GM19193 (cell line): ENCODE measurements around the gene PERCC1.

ENCODE experiments used
- POLR2A ChIP-seq: IDR thresholded peaks from 4 replicates; pipeline ENCODE4 v1.6.1; 2011; ENCODE audit not compliant: insufficient read depth, insufficient read length; ENCODE audit errors: extremely low read depth

The PERCC1 gene

DNA sequence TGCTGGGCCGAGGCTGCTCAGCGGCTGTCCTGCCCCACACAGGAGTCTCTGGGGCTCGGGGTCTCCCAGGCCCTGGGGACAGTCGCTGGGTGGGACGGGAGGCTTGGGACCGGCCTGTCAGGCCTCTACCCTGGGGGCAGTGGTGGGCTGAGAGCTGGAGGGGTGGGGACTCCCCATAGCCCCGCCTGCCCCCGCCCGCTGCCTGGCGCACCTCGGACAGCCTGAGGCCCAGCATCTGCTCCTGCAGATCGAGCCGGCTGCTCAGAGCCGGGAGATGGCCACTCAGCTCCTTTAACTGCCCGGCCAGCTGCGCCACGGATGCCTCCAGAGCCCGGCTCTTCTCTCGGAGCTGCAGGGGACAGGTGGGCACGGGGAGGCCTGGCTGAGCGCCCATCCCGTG is 6.7 kb downstream of the PERCC1 start:
- TF ChIP-seq POLR2A = no peak

DNA sequence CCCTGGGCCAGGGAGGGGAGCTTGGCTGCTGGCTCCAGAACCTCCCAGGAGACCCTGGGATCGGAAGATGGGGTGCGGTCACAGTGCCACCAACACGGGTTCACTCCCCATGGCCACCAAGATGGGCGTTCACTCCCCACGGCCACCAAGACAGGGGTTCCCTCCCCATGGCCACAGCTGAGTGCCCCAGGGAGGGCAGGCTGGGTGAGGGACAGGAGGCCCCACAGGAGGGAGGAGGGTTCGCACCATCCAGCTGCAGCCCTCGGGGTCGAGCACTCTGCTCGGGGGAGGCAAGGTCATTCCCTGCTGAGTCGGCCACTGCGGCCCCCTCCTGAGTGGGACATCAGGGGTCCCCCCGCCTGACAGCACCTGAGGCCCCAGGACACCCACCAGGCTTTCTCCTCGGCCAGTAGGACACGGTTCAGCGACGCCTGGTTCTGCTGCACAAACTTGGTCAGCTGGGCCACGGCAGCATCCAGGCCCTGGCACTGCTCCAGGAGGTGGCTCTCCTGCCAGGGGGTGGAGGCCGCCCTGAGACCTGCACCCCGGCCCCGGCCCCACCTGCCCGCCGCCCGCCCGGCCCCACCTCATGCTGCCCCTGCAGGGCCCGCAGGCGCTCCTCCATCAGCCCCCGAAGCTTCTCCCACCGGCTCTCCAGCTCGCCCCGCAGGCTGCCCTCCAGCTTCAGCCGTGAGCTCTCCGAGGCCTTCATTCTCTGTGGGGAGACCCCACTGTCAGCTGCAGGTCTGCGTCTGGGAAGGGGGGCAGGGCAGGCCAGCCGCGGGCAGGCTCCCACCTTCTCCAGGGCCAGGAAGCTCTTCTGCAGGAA is 7.6 kb downstream of the PERCC1 start:
- TF ChIP-seq POLR2A = no peak

DNA sequence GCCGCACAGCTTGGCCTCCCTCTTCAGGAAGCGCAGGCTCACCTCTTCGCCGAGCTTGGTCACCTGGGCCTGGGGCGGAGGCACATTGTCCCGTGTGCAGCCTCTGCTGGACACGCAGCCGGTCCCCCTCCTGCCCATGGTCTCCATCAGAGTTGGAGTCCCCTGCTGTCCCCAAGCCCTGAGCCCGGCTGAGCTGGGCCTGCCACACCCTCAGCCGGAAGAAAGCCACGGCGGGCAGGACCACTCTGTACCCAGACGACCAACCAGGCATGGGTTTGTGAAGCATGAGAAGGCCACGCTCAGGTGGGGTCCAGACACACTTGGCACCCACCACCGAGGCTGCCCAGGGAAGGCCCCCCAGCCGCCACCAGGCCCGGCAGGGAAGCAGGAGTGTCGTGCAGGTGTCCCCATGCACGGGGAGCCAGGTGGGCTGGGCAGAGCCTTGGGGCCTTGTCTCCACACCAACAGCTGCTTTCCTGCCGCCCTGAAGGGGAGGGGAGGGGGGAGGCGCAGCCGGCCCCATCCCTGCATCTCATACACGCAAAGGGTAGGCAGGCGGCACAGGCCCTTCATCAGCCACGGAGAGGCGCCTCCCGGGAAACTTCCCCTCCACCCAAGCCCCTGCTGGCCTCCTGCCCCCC is 8.3 kb downstream of the PERCC1 start:
- no peak for TF ChIP-seq POLR2A

GRCh38 chr16:1441391-1441829 is 10.5 kb downstream of the PERCC1 start:
- TF ChIP-seq POLR2A = no peak

GRCh38 chr16:1442697-1443096 is 11.8 kb downstream of the PERCC1 start:
- no peak for TF ChIP-seq POLR2A

- TF ChIP-seq POLR2A = no peak
Measured at GRCh38 chr16:1443403-1443973, 12.6 kb downstream of the PERCC1 start.

GRCh38 chr16:1443980-1444729 is 13.3 kb downstream of the PERCC1 start, which contains the start of gene CCDC154:
Gene CCDC154 (minus strand): TSS chr16:1444556. CDS start chr16:1444322, 234 bp downstream.
- TF ChIP-seq POLR2A = no peak

GRCh38 chr16:1444730-1445517 is 14.0 kb downstream of the PERCC1 start:
- TF ChIP-seq POLR2A = no peak

DNA sequence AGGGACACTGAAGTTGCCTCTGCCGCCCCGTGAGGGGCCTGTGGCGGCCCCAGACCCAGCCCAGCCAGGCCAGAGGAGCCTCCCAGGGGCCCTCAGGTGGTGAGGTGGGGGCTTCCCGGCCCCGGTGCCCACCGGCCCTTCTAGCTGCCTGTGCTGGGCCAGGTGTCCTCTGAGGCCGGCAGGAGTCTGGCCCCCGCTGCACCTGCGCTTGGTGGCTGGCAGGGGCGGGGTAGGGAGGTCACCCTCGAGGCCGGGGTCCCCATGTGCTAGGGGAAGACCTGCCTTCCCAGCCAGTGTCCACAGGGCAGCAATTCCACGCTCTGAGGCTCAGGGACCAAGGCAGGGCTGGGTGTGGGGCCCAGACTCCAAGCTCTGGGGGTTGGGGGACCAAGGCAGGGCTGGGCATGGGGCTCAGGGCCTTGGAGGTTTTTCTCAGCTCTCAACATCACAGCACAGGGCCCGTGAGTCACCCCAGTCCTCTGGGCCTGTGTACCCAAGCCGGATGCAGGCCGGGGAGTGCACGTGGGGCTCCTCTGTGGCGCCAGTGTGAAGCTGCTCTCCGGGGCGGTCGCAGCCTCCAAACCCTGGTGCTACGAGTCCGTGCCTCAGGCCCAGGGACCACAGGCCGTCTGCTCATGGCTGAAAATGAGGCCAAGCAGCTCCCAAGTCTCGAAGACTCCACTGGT is 14.8 kb downstream of the PERCC1 start:
- TF ChIP-seq POLR2A = no peak

- TF ChIP-seq POLR2A = no peak
Measured at GRCh38 chr16:1446296-1447080, 15.6 kb downstream of the PERCC1 start.

- TF ChIP-seq POLR2A = no peak
Measured at GRCh38 chr16:1447965-1448364, 17.1 kb downstream of the PERCC1 start.

DNA sequence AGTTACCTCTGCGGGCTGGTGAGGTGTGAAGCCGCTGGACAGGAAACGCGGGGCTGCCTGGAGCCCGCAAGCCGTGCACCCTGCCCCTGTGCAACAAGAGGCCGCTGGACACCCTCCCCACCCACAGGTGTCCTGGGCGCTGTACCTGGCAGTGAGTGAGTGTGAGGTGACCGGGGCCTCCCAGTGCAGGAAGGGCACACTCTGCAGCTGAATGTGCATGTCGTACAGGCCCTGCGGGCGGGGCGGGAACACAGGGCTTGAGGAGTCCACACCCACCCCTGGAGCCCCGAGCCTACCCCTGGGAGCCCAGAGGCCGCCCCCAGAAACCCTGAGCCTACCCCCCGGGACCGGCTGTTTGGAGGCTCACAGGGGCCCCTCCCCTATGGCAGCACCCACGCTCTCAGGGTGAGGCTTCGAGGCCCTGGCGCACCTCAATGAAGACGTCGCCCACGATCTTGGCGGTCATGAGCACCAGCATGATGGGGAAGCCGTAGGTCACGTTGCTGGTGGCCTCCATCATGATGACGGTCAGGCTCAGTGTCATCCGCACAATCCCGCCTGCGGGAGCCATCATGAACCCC is 17.7 kb downstream of the PERCC1 start:
- TF ChIP-seq POLR2A = no peak

DNA sequence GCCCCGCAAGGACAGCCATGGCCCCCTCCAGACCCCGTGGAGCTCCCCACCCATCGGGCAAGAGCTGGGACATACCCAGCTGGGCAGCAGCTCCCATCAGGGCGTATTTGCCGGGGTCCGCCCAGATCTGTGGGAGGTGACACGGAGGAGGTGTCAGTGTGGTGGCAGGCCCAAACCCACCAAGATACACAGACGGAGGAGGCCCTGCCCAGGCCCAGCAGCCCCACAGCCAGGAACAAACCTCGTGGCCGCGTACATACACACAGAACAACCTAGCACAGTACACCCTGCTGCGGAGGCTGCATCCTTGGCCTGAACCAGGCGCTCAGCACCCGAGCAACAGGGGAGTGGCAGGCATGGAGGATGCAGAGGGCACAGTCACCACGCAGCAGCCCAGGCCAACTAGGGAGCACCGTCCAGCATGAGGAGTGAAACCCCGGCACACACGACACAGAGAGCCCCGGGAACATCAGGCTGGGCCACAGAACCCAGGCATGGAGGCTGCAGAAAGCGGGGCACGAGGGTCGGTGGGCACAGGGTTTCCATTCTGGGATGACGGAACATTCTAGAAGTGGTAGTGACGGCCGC is 18.4 kb downstream of the PERCC1 start:
- no peak for TF ChIP-seq POLR2A

DNA sequence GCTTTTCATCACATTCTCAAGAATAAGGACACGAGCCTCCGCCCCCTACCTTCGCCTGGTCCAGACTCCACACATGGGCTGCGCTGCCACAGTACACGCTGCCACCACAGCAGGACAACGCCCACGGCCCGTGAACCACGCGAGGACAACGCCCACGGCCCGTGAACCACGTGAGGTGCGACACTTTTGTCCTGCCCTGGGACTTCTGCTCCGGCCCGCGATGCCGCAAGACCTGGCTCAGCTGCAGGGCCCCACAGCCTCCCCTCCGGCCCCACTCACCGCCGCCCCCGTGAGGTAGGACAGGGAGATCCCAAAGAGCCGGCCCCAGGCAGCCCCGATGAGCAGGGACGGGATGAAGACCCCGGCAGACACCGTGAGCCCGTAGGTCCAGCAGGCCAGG is 19.3 kb downstream of the PERCC1 start:
- no peak for TF ChIP-seq POLR2A
